ENCODE data around the gene MYMK. TPM values are rescaled to one million over a fixed set of nuclear protein-coding genes. Genes with fewer than 3 reads are reported as not detected.

Gene MYMK
- total and polyA plus RNA-seq, 2 of the 13 experiments (the other 11 are each of a cell fraction or from before 2014, with no cell fraction given) = not detected

DNA sequence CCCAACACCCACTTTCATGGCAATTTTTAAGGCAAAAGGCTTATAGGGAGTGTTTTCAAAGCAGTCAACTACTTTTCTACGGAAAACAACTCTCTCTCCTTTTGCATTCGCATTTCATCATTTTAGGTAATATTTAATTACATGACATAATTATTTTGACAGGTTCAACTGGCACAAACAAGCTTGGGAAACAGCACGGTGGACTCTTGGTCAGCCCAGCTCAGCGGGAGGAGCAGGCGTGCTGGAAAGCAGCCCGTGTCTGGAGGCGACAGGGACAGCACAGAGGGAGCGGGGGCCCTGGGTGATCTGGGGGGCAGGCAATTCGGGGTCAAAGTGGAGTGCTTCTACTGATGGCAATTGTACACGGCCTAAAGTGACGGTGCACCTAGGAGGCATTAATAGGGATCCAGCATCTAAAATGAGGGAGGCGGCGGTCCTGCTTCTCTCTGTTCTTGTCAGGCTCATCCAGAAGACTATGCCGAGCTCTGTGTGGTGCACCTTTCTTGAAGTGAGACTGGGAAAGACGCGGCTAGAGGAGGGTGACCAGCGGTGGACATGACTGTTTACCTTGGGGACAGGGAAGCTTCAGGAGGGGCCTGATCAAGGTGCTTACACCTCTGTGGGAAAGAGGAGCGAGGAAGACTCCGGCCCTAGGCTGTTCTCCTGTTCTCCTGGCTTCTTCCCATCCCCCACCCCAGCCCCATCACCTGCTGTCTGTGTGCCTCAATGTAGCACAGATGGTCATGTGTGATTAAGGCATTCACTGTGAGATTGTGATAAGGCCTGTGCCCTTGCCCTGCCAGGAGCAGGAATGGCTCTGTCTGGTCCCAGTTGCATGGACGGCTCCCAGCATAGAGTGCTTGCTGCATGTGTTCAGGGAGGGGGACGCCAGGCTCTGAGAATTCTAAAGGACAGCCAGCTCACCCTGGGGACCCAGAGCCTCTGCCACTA lies 3.4 kb downstream of the MYMK start (continued):
- no peak for TF ChIP-seq ONECUT2 (CRISPR knock-in tag; IDR thresholded peaks at IDR 0.05)
- no peak for TF ChIP-seq ZBTB1 (CRISPR knock-in tag; IDR thresholded peaks at IDR 0.05; ENCODE audit: borderline replicate concordance)
- peak; percentile 33; the same call in 1 of the 2 replicates for TF ChIP-seq CEBPG (CRISPR knock-in tag; IDR thresholded peaks at IDR 0.05)
- TF ChIP-seq ZNF709 (CRISPR knock-in tag; IDR thresholded peaks at IDR 0.05) = no peak
- no peak for TF ChIP-seq ZNF724P (CRISPR knock-in tag; IDR thresholded peaks at IDR 0.05; ENCODE audit: borderline replicate concordance)
- TF ChIP-seq DMAP1 (CRISPR knock-in tag; IDR thresholded peaks at IDR 0.05) = no peak
- no peak for TF ChIP-seq PLSCR1 (CRISPR knock-in tag; IDR thresholded peaks at IDR 0.05; ENCODE audit: borderline replicate concordance)
- TF ChIP-seq, protein P1, sequence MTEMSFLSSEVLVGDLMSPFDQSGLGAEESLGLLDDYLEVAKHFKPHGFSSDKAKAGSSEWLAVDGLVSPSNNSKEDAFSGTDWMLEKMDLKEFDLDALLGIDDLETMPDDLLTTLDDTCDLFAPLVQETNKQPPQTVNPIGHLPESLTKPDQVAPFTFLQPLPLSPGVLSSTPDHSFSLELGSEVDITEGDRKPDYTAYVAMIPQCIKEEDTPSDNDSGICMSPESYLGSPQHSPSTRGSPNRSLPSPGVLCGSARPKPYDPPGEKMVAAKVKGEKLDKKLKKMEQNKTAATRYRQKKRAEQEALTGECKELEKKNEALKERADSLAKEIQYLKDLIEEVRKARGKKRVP (CRISPR knock-in tag; IDR thresholded peaks at IDR 0.05) = peak in 1 of 2 experiments; percentile 58; a peak in 1 of 4 replicates
- no peak for TF ChIP-seq ZNF333 (CRISPR knock-in tag; IDR thresholded peaks at IDR 0.05; ENCODE audit: borderline replicate concordance)
- no peak for TF ChIP-seq HNF1B (CRISPR knock-in tag; IDR thresholded peaks at IDR 0.05)
- peak; percentile 57; the same call in 1 of the 2 replicates for TF ChIP-seq CEBPB (IDR thresholded peaks at IDR 0.05; ENCODE audit: borderline replicate concordance, low read depth, low read length)
- no peak for TF ChIP-seq DNMT1 (CRISPR knock-in tag; IDR thresholded peaks at IDR 0.05)
- TF ChIP-seq ZNF589 (CRISPR knock-in tag; conservative IDR thresholded peaks at IDR 0.05) = no peak
- TF ChIP-seq, protein P2, sequence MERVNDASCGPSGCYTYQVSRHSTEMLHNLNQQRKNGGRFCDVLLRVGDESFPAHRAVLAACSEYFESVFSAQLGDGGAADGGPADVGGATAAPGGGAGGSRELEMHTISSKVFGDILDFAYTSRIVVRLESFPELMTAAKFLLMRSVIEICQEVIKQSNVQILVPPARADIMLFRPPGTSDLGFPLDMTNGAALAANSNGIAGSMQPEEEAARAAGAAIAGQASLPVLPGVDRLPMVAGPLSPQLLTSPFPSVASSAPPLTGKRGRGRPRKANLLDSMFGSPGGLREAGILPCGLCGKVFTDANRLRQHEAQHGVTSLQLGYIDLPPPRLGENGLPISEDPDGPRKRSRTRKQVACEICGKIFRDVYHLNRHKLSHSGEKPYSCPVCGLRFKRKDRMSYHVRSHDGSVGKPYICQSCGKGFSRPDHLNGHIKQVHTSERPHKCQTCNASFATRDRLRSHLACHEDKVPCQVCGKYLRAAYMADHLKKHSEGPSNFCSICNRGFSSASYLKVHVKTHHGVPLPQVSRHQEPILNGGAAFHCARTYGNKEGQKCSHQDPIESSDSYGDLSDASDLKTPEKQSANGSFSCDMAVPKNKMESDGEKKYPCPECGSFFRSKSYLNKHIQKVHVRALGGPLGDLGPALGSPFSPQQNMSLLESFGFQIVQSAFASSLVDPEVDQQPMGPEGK (CRISPR knock-in tag; IDR thresholded peaks at IDR 0.05) = peak; percentile 67; the same call in 1 of the 2 replicates
- TF ChIP-seq ZC3H13 (CRISPR knock-in tag; IDR thresholded peaks at IDR 0.05) = no peak
- TF ChIP-seq, protein P3, sequence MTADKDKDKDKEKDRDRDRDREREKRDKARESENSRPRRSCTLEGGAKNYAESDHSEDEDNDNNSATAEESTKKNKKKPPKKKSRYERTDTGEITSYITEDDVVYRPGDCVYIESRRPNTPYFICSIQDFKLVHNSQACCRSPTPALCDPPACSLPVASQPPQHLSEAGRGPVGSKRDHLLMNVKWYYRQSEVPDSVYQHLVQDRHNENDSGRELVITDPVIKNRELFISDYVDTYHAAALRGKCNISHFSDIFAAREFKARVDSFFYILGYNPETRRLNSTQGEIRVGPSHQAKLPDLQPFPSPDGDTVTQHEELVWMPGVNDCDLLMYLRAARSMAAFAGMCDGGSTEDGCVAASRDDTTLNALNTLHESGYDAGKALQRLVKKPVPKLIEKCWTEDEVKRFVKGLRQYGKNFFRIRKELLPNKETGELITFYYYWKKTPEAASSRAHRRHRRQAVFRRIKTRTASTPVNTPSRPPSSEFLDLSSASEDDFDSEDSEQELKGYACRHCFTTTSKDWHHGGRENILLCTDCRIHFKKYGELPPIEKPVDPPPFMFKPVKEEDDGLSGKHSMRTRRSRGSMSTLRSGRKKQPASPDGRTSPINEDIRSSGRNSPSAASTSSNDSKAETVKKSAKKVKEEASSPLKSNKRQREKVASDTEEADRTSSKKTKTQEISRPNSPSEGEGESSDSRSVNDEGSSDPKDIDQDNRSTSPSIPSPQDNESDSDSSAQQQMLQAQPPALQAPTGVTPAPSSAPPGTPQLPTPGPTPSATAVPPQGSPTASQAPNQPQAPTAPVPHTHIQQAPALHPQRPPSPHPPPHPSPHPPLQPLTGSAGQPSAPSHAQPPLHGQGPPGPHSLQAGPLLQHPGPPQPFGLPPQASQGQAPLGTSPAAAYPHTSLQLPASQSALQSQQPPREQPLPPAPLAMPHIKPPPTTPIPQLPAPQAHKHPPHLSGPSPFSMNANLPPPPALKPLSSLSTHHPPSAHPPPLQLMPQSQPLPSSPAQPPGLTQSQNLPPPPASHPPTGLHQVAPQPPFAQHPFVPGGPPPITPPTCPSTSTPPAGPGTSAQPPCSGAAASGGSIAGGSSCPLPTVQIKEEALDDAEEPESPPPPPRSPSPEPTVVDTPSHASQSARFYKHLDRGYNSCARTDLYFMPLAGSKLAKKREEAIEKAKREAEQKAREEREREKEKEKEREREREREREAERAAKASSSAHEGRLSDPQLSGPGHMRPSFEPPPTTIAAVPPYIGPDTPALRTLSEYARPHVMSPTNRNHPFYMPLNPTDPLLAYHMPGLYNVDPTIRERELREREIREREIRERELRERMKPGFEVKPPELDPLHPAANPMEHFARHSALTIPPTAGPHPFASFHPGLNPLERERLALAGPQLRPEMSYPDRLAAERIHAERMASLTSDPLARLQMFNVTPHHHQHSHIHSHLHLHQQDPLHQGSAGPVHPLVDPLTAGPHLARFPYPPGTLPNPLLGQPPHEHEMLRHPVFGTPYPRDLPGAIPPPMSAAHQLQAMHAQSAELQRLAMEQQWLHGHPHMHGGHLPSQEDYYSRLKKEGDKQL (CRISPR knock-in tag; IDR thresholded peaks at IDR 0.05; ENCODE audit: low read depth) = no peak
- no peak for TF ChIP-seq ZNF552 (CRISPR knock-in tag; IDR thresholded peaks at IDR 0.05; ENCODE audit: borderline replicate concordance)
